GM12878 (cell line): ENCODE data around the gene YWHAQ. TPM values are rescaled to one million over a fixed set of nuclear protein-coding genes. Genes with fewer than 3 reads are reported as not detected.

ENCODE experiments used
- ATAC-seq: fragments of 200-7000 bp; cut with Tn5 transposase; 3 replicates; pipeline ENCODE4 v1.9.1; 2020; ENCODE audit warnings: mild to moderate bottlenecking, moderate library complexity
- BruUV-seq: library from RNA; stranded (reverse); fragments of 400-500 nt; replicated peaks from 2 replicates; lab custom pipeline; 2021; lab: Mats Ljungman, UMichigan
- CTCF ChIA-PET: fragments of 300-600 bp; sonication (Branson Sonifier 250); formaldehyde crosslinking; extraction: SDS; loops from one replicate; lab custom pipeline; 2021; ENCODE audit warnings: inconsistent platforms; lab: Yijun Ruan, JAX
- POLR2A ChIA-PET: fragments of 350-600 bp; formaldehyde crosslinking; extraction: SDS; loops from one replicate; lab custom pipeline; 2021; ENCODE audit warnings: inconsistent platforms; lab: Charles Lee
- RAD21 ChIA-PET: fragments of 300-600 bp; sonication (Branson Sonifier 250); formaldehyde crosslinking; loops from one replicate; lab custom pipeline; 2023; ENCODE audit warnings: antibody characterized with exemption; ENCODE audit not compliant: unreplicated experiment; lab: Charles Lee
- SMC1A ChIA-PET: fragments of 300-600 bp; sonication (Branson Sonifier 250); formaldehyde crosslinking; loops from one replicate; lab custom pipeline; 2023; ENCODE audit not compliant: unreplicated experiment, uncharacterized antibody; lab: Charles Lee
- DNase-seq: peaks from one replicate; pipeline ENCODE4 v3.0.0-alpha.2; 2011; ENCODE audit warnings: low read depth, low spot score
- FAIRE-seq: peaks from 3 replicates; lab custom pipeline; 2011; peaks lifted over from hg19 to GRCh38; lab: Jason Lieb, UNC
- H2AFZ ChIP-seq: 2 replicates; pipeline ENCODE4 v1.6.0; 2011; ENCODE audit warnings: low read depth, low read length, control low read depth; ENCODE audit not compliant: control insufficient read depth
- H3K27ac ChIP-seq: 2 replicates; pipeline ENCODE4 v1.5.1; 2011; ENCODE audit warnings: control low read depth; ENCODE audit not compliant: control insufficient read depth, insufficient read depth
- H3K27me3 ChIP-seq, 2 experiments: replicated peaks in 1 of 2; 2 replicates each; pipeline versions ENCODE4 v1.6.0 to v1.6.1; 2011; ENCODE audit warnings: low read length in 1 of 2; ENCODE audit not compliant: control insufficient read depth in 2 of 2, insufficient read depth in 2 of 2
- H3K36me3 ChIP-seq, 2 experiments: 2 replicates each; pipeline ENCODE4 v1.5.1; 2011; ENCODE audit warnings: low read length in 1 of 2; ENCODE audit not compliant: control insufficient read depth in 2 of 2, insufficient read depth in 2 of 2
- H3K4me1 ChIP-seq: 2 replicates; pipeline ENCODE4 v1.6.1; 2011; ENCODE audit warnings: mild to moderate bottlenecking, low read length, moderate library complexity, mixed read lengths; ENCODE audit not compliant: control insufficient read depth, insufficient read depth
- H3K4me2 ChIP-seq: 2 replicates; pipeline ENCODE4 v1.6.0; 2011; ENCODE audit warnings: control low read depth; ENCODE audit not compliant: control insufficient read depth, insufficient read depth
- H3K4me3 ChIP-seq: fragments of 200-600 bp; sonication (generic); 2 replicates; pipeline ENCODE4 v1.5.1; 2016
- H3K79me2 ChIP-seq: 2 replicates; pipeline ENCODE4 v1.6.0; 2011; ENCODE audit warnings: low read length; ENCODE audit not compliant: control insufficient read depth, insufficient read depth
- H3K9ac ChIP-seq: 2 replicates; pipeline ENCODE4 v1.8.0; 2011; ENCODE audit warnings: low read length, control low read depth, mixed read lengths; ENCODE audit not compliant: control insufficient read depth, insufficient read depth
- H3K9me3 ChIP-seq: replicated peaks from 3 replicates; pipeline ENCODE4 v1.5.1; 2011; ENCODE audit warnings: mild to moderate bottlenecking, low read length; ENCODE audit not compliant: control insufficient read depth, insufficient read depth
- H4K20me1 ChIP-seq: 2 replicates; pipeline ENCODE4 v1.6.0; 2011; ENCODE audit not compliant: control insufficient read depth, insufficient read depth
- BHLHE40 ChIP-seq, 2 experiments: fragments of 450-650 bp in 1 of 2; IDR thresholded peaks; 2 replicates each; pipeline ENCODE4 v1.6.1; 2011 to 2017; ENCODE audit warnings: low read depth in 2 of 2, borderline replicate concordance in 1 of 2, improper control_type of control experiment in 1 of 2, low read length in 1 of 2, mild to moderate bottlenecking in 1 of 2
- CBFB ChIP-seq: IDR thresholded peaks from 2 replicates; pipeline ENCODE4 v1.6.1; 2016; ENCODE audit warnings: antibody characterized with exemption, low read depth
- EP300 ChIP-seq, 2 experiments: fragments of 150-350 bp in 1 of 2; IDR thresholded peaks; 2 replicates each; pipeline ENCODE4 v1.6.1; 2011 to 2012; ENCODE audit warnings: low read depth in 2 of 2, low read length in 2 of 2, borderline replicate concordance in 1 of 2, improper control_type of control experiment in 1 of 2, inconsistent platforms in 1 of 2; ENCODE audit not compliant: control insufficient read depth in 1 of 2
- KAT2A ChIP-seq: conservative IDR thresholded peaks from 2 replicates; pipeline ENCODE4 v1.6.1; 2011; ENCODE audit warnings: low read depth, low read length; ENCODE audit not compliant: control insufficient read depth
- LARP7 ChIP-seq: fragments of 450-650 bp; IDR thresholded peaks from 2 replicates; pipeline ENCODE4 v1.6.1; 2017; ENCODE audit warnings: mild to moderate bottlenecking
- PAX5 ChIP-seq: IDR thresholded peaks from 2 replicates; pipeline ENCODE4 v1.6.1; 2011; ENCODE audit warnings: low read depth, low read length, borderline replicate concordance
- RBBP5 ChIP-seq: fragments of 200-600 bp; sonication (generic); conservative IDR thresholded peaks from 2 replicates; pipeline ENCODE4 v1.6.1; 2016
- TCF12 ChIP-seq: IDR thresholded peaks from 2 replicates; pipeline ENCODE4 v1.6.1; 2011; ENCODE audit warnings: low read depth, mild to moderate bottlenecking, low read length
- TCF3 ChIP-seq: IDR thresholded peaks from 2 replicates; pipeline ENCODE4 v1.6.1; 2012; ENCODE audit warnings: low read depth, mild to moderate bottlenecking, low read length, borderline replicate concordance; ENCODE audit not compliant: insufficient read depth
- ZNF217 ChIP-seq: fragments of 450-650 bp; IDR thresholded peaks from 2 replicates; pipeline ENCODE4 v1.6.1; 2017; ENCODE audit warnings: antibody characterized with exemption, mild to moderate bottlenecking
- WGBS: methylation state at CpG from one replicate; pipeline ENCODE4 v1.1.6; 2016; ENCODE audit warnings: low lambda C conversion rate; ENCODE audit not compliant: insufficient replicate concordance, insufficient coverage; ENCODE audit errors: missing lambda C conversion rate; 5-methylcytosine and 5-hydroxymethylcytosine counted together
- in situ Hi-C: fragments of 300-500 bp; cut with MboI; formaldehyde crosslinking; loops from 9 replicates; pipeline ENCODE4 v1.14.3; 2018; ENCODE audit warnings: mixed read lengths
- intact Hi-C: fragments of 100-400 bp; cut with micrococcal nuclease; formaldehyde crosslinking; loops from one replicate; pipeline ENCODE4 v1.14.2; 2022; ENCODE audit not compliant: unreplicated experiment
- polyA plus RNA-seq, 11 experiments: library from polyadenylated mRNA; depleted of rRNA in 4 of 11; unstranded in 6 of 11; stranded (reverse) in 5 of 11; fragments of >200 nt; fragmentation: Nextera tagmentation in 4 of 11; fragmentation: Illumina TruSeq in 1 of 11; extraction: Ambion mirVana in 4 of 11; extraction: Trizol in 1 of 11; gene quantifications; 1 replicate in 1 of 11; 2 replicates in 10 of 11; pipeline versions ENCODE4 v1.2.1 to v1.2.3, GENCODE V29; 2011 to 2016; ENCODE audit warnings: inconsistent platforms in 2 of 11, missing spikeins in 2 of 11, low read depth in 1 of 11
- total RNA-seq, 4 experiments: library from RNA; depleted of rRNA in 3 of 4; stranded (reverse); fragments of >200 nt in 3 of 4; fragmentation: Illumina TruSeq in 1 of 4; extraction: Trizol in 1 of 4; gene quantifications; 2 replicates each; pipeline versions ENCODE4 v1.2.1 to v1.2.3, GENCODE V29; 2013 to 2021
- TF ChIP-seq, protein P1 (sequence below): IDR thresholded peaks from 2 replicates; pipeline ENCODE4 v1.6.1; 2011; ENCODE audit warnings: mild to moderate bottlenecking, low read depth, low read length, moderate library complexity; ENCODE audit not compliant: insufficient replicate concordance
- TF ChIP-seq, protein P2 (sequence below): fragments of 450-650 bp; IDR thresholded peaks from 2 replicates; pipeline ENCODE4 v1.6.1; 2017; ENCODE audit warnings: mild to moderate bottlenecking, low read depth, inconsistent platforms; ENCODE audit not compliant: poor library complexity, severe bottlenecking

The YWHAQ gene
- total and polyA plus RNA-seq, 10 of the 15 experiments (the other 5 are each of a cell fraction or from before 2014, with no cell fraction given) = 63.0 to 515 (median 219) TPM

GRCh38 chr2:9660781-9661180 lies 30.0 kb upstream of the YWHAQ start:
- H3K9me3 ChIP-seq = no peaks in the 10 kb centered on the region; the same call in 2 of the 3 replicates
- BruUV-seq = no TSS peak
- no peak overlapping the region for H3K9ac ChIP-seq
- TF ChIP-seq PAX5 = no peak
- TF ChIP-seq, protein P1, sequence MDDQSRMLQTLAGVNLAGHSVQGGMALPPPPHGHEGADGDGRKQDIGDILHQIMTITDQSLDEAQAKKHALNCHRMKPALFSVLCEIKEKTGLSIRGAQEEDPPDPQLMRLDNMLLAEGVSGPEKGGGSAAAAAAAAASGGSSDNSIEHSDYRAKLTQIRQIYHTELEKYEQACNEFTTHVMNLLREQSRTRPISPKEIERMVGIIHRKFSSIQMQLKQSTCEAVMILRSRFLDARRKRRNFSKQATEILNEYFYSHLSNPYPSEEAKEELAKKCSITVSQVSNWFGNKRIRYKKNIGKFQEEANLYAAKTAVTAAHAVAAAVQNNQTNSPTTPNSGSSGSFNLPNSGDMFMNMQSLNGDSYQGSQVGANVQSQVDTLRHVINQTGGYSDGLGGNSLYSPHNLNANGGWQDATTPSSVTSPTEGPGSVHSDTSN = no peak
- no peak for TF ChIP-seq CBFB
- no peak for TF ChIP-seq TCF3
- TF ChIP-seq KAT2A = no peak
- no peak for TF ChIP-seq BHLHE40 (IDR thresholded peaks at IDR 0.05; ENCODE audit: borderline replicate concordance in 1 of 2, low read depth in 2 of 2, low read length in 1 of 2)
- no peak for TF ChIP-seq ZNF217
- TF ChIP-seq EP300 (IDR thresholded peaks at IDR 0.05; ENCODE audit: borderline replicate concordance in 1 of 2, control insufficient read depth in 1 of 2, low read depth in 2 of 2, low read length in 2 of 2) = no peak
- TF ChIP-seq, protein P2, sequence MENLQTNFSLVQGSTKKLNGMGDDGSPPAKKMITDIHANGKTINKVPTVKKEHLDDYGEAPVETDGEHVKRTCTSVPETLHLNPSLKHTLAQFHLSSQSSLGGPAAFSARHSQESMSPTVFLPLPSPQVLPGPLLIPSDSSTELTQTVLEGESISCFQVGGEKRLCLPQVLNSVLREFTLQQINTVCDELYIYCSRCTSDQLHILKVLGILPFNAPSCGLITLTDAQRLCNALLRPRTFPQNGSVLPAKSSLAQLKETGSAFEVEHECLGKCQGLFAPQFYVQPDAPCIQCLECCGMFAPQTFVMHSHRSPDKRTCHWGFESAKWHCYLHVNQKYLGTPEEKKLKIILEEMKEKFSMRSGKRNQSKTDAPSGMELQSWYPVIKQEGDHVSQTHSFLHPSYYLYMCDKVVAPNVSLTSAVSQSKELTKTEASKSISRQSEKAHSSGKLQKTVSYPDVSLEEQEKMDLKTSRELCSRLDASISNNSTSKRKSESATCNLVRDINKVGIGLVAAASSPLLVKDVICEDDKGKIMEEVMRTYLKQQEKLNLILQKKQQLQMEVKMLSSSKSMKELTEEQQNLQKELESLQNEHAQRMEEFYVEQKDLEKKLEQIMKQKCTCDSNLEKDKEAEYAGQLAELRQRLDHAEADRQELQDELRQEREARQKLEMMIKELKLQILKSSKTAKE = no peak
- no peak for TF ChIP-seq LARP7
- no peak for TF ChIP-seq TCF12
- no peak for TF ChIP-seq RBBP5
- SMC1A ChIA-PET = no interaction called here
- RAD21 ChIA-PET = no interaction called here
- peaks cover 45% of the 10 kb centered on the region for H3K4me1 ChIP-seq
- POLR2A ChIA-PET = no interaction called here
- DNase-seq = no peak
- H3K4me3 ChIP-seq = no peak overlapping the region
- FAIRE-seq = no peak
- intact Hi-C loops (no loop called here), in situ Hi-C loops (no loop called here)
- CTCF ChIA-PET = interaction anchor here (0.6 kb wide), 1 partner anchor 109 kb away, joined by 3 read pairs; no protein-coding TSS in a partner anchor
- no peak overlapping the region for H3K4me2 ChIP-seq
- no peaks in the 10 kb centered on the region for H3K79me2 ChIP-seq
- no peaks in the 10 kb centered on the region for H3K27me3 ChIP-seq
- H4K20me1 ChIP-seq = no peaks in the 10 kb centered on the region
- H3K27ac ChIP-seq = no peak overlapping the region
- 83% methylated on average over 7 of the region's 7 CpGs for WGBS
- no peak overlapping the region for H2AFZ ChIP-seq
- H3K36me3 ChIP-seq = no peaks in the 10 kb centered on the region
- no peak for ATAC-seq
